Measurements from ENCODE around the gene PDK1.
"Not testable (repeated sequence)": the region's sequence is repeated elsewhere in the genome, so short reads cannot be mapped to it uniquely, and the experiment has no call there.

The PDK1 gene

GRCh38 chr2:172555522-172556283 is at the start of gene PDK1:
TSS of gene PDK1 (plus strand) at chr2:172556090. CDS start at chr2:172556151, 61 bp downstream.
- DNase-seq (ENCODE audit: low spot score), result peak; percentile 91

DNA sequence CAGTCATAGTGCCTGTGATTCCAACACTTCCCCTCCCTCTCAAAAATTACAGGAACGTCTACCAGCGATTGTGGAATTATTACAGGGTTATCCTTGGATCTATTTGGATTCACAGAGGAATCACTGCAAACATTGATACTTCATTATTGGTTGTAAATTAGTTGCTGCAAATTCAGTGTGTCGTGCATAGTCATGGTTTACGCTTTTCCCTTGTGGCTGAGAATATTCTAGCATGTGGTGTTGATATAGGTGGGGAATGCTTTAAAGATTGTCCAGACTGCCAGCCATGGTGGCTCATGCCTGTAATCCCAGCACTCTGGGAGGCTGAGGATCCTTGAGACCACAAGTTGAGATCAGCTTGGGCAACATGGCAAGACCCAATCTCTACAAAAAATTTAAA is 48.7 kb upstream of the PDK1 start:
- DNase-seq (ENCODE audit: low spot score), result no peak

- DNase-seq (ENCODE audit: low spot score), result no peak
Observed at GRCh38 chr2:172510088-172510487, 45.8 kb upstream of the PDK1 start.

- DNase-seq (ENCODE audit: low spot score), result no peak
Observed at GRCh38 chr2:172510548-172510947, 45.3 kb upstream of the PDK1 start.

GRCh38 chr2:172512810-172513523 is 42.9 kb upstream of the PDK1 start:
- no peak for DNase-seq (ENCODE audit: low spot score)

DNA sequence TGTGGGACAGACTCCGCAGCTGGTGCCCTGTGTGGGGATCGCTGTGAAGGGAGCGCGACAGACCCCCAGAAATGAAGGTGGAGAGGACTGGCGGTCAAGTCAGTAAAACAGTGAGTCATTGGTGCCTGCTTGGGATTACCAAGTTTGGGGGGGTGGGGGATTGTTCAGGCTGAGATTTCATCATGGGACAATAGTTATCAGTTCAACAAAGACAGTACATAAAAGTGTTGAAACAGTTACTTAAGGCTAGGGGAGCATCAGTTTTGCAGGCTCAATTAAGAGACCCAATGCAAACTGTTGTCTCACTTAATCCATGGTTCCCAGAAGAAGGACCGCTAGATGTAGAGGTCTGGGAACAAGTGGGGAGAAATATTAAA is 42.4 kb upstream of the PDK1 start:
- no peak for DNase-seq (ENCODE audit: low spot score)

DNA sequence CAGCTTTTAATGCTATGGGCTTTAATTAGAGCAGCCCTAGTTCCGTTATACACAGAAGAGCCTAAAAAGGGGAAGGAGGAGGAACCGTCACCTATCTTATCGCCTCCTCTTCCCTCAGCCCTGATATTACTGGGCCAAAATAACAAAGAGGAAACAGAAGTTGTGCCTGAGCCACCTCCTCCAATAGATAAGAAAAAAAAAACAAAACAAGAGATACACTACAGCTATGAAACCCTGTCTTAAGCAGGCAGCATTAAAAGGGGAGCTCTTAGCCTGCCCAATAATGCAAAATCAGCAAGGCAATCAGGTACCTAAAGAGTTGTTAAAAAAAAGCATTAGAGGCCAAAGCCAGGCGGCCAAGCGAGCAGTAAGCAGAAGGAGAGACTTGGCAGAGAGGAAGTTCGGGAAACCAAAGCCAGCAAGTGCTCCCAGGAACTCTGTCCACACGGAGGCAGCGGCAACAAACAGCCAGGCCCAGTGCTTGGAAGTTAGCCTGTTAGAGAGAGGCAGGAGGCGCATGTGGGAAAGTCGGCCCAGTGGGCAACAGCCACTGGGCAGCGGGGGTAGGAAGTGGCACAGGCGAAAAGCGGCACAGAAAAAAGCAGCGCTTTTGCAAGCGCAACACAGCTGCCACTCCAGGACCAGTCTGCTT is 41.8 kb upstream of the PDK1 start:
- DNase-seq (ENCODE audit: low spot score), result no peak

- no peak for DNase-seq (ENCODE audit: low spot score)
Observed at GRCh38 chr2:172516299-172516698, 39.6 kb upstream of the PDK1 start.

GRCh38 chr2:172518995-172519394 is 36.9 kb upstream of the PDK1 start:
- DNase-seq (ENCODE audit: low spot score), result no peak

GRCh38 chr2:172525601-172526000 is 30.3 kb upstream of the PDK1 start:
- DNase-seq (ENCODE audit: low spot score), result no peak

GRCh38 chr2:172531309-172531708 is 24.6 kb upstream of the PDK1 start:
- DNase-seq (ENCODE audit: low spot score), result no peak

- not testable (repeated sequence) for DNase-seq (ENCODE audit: low spot score)
Observed at GRCh38 chr2:172532461-172532860, 23.4 kb upstream of the PDK1 start.

DNA sequence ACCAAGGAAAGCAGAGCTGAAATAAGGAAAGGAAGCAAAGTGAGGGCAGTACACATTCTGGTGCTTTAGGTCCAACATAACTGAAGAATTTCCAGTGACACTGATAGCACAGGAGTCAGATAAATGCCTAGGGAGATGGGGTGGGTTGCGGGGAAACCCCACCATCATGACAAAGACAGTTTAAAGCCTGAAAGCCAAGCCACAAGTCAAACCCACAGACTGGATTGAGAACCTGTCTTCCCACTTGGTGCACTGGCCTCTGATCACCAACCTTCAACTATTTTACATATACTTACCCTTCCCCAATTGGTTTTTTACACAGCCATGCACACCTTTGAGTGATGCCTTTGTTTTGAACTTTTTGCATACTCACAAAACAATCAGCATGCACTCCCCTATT is 22.2 kb upstream of the PDK1 start:
- DNase-seq (ENCODE audit: low spot score), result no peak

- no peak for DNase-seq (ENCODE audit: low spot score)
Observed at GRCh38 chr2:172535119-172535518, 20.8 kb upstream of the PDK1 start.

DNA sequence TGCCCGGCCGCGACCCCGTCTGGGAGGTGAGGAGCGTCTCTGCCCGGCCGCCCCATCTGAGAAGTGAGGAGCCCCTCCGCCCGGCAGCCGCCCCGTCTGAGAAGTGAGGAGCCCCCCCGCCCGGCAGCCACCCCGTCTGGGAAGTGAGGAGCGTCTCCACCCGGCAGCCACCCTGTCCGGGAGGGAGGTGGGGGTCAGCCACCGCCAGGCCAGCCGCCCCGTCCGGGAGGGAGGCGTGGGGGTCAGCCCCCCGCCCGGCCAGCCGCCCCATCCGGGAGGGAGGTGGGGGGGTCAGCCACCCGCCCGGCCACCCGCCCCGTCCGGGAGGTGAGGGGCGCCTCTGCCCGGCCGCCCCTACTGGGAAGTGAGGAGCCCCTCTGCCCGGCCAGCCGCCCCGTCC is 18.0 kb upstream of the PDK1 start:
- not testable (repeated sequence) for DNase-seq (ENCODE audit: low spot score)

DNA sequence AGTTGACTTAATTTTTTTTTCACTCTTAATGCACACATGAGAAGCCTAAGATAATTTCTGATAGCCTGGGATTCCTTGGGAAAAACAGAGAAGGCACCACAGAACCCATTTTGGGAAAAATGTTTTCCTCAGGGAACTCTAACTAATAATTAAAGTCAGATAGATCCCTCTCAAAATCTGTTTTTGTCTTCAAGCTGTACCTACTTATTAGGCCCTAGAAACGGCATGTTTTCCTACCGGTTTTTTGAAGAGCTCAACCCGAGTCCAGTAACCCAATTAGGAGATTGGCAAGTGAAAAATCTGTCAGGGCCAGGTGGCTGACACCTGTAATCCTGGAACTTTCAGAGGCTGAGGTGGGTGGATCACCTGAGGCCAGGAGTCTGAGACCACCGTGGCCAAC is 16.1 kb upstream of the PDK1 start:
- no peak for DNase-seq (ENCODE audit: low spot score)

DNA sequence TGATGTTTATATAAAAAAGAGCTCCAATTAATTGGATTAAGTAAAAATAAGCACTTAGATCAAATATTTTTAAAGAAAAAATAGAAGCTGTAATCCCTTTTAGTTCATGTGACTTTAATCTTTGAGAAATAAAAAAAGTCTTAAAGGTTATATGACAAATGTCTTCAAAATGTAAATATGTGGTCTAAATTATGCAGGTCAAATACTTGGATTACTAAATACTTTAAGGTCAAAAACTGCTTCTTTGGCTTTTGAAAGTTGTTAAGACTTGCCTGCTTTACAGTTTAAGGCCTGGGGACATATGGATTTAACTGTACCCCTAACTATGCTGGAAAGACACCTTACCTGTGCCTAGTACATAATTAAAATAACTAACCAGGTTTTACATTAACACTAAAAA is 15.5 kb upstream of the PDK1 start:
- no peak for DNase-seq (ENCODE audit: low spot score)

DNA sequence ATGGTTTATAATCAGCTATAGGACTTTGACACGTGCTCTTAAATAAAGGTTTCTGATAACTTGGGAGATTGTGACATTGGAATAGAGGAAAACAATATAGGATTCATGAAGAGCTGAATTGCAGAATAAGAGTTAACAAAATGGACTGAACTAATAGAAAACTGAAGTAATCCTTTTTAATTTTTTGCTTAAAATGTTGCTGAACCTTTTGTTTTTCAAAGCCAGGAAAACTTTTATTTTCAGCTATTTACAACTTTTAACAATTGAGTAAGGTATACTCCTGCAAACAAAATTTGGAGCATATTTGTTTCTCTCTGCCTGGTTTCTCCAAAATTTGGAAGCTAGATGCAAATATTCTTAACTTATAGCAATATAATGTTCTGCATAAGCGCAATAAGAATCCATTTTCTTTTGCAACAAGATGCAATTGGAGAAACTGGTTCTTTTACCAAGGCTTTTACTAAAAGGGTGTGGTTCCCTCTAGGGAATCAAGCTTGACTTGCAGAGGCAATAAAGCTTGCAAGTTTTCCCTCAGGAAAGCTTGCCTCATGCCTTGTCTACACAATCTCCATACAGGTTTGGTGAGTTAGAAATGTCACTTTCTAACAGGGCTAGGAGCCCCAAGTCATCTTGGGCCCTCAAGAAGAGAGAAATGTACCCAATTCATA is 10.3 kb upstream of the PDK1 start:
- DNase-seq (ENCODE audit: low spot score), result no peak

DNA sequence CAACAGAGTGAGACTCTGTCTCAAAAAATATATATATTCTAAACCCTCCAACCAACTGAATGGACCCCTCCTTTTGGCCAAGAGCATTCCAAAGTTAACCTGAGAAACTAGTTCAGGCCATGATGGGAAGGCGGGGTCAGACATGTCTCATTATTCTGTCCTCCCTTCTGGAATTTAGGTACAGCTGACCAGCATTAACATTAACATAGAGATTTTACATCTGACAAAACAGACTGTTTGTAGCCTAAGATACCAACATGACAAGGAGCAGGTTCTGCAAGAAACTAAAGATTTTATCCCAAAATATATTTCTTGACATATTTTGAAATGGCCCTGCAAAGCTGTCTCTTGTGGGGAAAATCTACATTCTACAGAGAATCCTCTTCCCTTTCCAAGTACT is 6.8 kb upstream of the PDK1 start:
- no peak for DNase-seq (ENCODE audit: low spot score)

GRCh38 chr2:172549802-172550201 is 6.1 kb upstream of the PDK1 start:
- DNase-seq (ENCODE audit: low spot score), result not testable (repeated sequence)

DNA sequence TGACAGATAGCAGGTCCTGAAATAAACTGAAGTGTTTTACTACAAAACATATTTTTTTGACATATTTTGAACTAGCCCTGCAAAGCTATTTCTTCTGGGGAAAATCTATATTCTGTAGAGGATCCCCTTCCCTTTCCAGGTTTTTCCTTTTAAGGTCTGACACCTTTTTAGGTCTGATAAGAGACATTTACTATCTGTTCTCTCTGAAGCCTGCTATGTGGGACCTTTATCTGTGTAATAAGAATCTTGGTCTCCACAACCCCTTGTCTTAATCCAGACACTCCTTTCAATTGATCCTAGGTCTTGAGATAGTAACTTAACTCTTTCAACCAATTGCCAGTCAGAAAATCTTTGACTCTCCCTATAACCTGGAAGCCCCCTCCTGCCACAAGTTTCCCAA is 5.5 kb upstream of the PDK1 start:
- no peak for DNase-seq (ENCODE audit: low spot score)

GRCh38 chr2:172551271-172551670 is 4.6 kb upstream of the PDK1 start:
- DNase-seq (ENCODE audit: low spot score), result no peak

Measured in HuH-7 (cell line).